ENCODE measurements around the gene ST6GALNAC4. TPM values are rescaled to one million over a fixed set of nuclear protein-coding genes. Genes with fewer than 3 reads are reported as not detected.

ST6GALNAC4 gene
- total RNA-seq, 4 donors from 2014 or later, result 16.7 to 66.1 (median 47.3) TPM

DNA sequence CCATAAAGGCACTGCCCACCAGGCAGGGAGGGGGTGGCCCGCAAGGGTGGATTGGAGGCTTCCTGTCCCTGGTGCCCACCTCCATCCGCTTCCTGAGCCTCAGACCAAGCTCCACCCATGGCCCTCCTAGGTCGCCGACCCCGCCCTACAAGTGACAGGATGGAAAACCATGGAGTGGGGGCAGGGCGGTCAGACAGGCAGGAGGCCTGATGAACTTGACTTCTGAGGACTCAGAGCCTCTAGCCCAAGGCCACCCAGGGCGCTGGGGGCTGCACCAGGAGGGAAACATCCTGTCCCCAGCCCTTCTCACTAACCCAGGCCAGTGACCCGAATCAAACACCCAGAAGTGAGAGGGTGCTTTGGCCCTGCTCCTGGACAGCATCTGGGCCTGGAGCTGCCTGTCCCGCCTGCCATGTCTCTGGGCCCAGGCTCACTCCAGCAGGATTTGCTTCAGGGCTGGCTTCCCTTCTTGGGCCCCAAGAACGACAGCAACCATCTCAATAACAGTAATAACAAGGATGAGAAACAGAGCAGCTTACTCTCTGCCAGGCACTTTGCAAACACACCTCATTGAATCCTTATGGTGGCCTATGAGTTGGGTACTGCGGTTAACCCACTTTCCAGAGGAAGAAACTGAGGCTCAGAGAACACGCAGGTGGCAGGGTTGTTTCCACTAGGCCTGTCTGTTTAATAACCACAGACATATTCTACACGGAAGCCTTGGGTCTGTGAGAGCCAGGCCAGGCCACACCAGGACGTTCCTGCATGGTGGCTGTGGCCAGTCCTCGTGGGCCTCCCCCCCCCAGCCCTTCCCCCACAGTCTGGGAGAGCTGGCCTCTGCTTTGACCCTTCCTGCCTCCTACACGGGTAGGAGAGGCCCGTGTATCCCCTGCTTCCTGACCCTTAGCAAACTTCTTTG lies 13.0 kb downstream of the ST6GALNAC4 start:
- DNase-seq, result peak; percentile 91
- TF ChIP-seq EP300 (IDR thresholded peaks at IDR 0.05; ENCODE audit: low read depth) (peak; percentile 4), POLR2A (IDR thresholded peaks at IDR 0.05) (peak; percentile 27), POLR2AphosphoS5 (IDR thresholded peaks at IDR 0.05) (peak; percentile 16 to 63 (median 38)), CTCF (IDR thresholded peaks at IDR 0.05) (no peak)
- Histone ChIP-seq H3K9me3 (no peaks in the 10 kb centered on the region), H3K27me3 (no peaks in the 10 kb centered on the region), H3K36me3 (no peaks in the 10 kb centered on the region), H3K4me3 (peak overlapping the region in 2 of 4 donors; percentile 1 to 40), H3K27ac (peak overlapping the region; percentile 76 to 89 (median 84)), H3K4me1 (peaks cover 46 to 81% (median 56%) of the 10 kb centered on the region in 4 donors)
- intact Hi-C loops (cut with DNase I; ENCODE audit: low total_unique reads) (no loop called here), in situ Hi-C loops (cut with MboI; ENCODE audit: low pct_ligation_motif_present in 1 of 4, low pct_unique_long_range_greater_than_20kb in 1 of 4, low sequenced_read_pairs in 3 of 4) (loop anchor here in 3 of 4 donors (25.0 kb wide), 2 partner anchors 117 to 317 kb away; partner anchors contain the start of genes CDK9 (in 1 of the 3) and SH2D3C (in 1 of the 3))
- 30 to 44% methylated on average over 2 to 15 of the region's 17 CpGs for WGBS, 2 donors (ENCODE audit: low coverage in 1 of 2)

DNA sequence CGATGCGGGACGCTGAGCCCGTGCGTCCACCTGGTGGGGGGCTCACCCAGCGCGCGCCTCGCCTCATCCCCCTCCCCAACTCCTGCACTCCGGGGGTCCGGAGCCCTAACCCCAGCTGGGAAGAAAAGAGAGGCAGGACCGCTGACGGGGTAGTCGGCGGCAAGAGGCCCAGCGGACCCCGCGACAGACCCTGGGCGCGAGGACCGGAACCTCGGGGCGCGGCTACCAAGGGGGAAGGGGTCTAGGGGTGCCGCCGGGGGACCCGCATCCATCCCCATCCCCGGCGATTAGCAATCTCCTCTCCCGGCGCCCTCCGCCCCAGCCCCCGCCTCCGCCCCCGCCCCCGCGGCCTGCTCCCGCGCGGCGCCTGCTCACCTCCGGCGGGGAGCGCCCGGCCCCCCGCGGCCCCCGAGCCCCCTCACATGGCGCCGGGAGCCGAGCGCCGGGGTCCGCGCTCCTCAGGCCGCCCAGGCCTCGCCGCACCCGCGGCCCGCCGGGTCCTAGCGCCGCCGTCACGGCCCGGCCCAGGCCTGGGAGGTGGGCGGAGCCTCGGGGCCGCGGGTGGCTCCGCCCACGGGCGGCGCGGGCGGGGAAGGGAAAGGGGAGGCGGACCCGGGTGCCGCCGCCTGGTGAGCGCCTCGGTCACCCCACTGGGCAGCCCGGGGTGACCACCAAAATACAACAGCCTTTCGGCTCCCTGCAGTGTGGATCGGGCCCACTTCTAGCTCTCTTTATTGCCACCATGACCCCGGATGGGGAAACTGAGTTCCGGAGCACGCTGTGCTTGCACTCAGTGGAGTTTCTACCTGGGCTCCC lies 17.5 kb downstream of the ST6GALNAC4 start, which contains the start of gene ST6GALNAC6:
ST6GALNAC6 (minus strand) TSS at position 476 of the 816 bp plus-strand sequence. CDS start 1,622 bp downstream, outside the sequence.
- Histone ChIP-seq H3K36me3 (peaks cover 0 to 18% (median 4%) of the 10 kb centered on the region in 4 donors), H3K4me3 (peak within 1 kb of the TSS; percentile 44 to 87 (median 80)), H3K9me3 (no peaks in the 10 kb centered on the region), H3K27ac (peak within 1 kb of the TSS; percentile 88 to 93 (median 90)), H3K27me3 (no peaks in the 10 kb centered on the region), H3K4me1 (peaks cover 25 to 71% (median 47%) of the 10 kb centered on the region in 4 donors)
- TF ChIP-seq POLR2AphosphoS5 (IDR thresholded peaks at IDR 0.05), result peak in 1 of 3 donors; percentile 11
- no peak for TF ChIP-seq EP300 (IDR thresholded peaks at IDR 0.05; ENCODE audit: low read depth)
- DNase-seq, result peak; percentile 79
- intact Hi-C loops (cut with DNase I; ENCODE audit: low total_unique reads) (no loop called here), in situ Hi-C loops (cut with MboI; ENCODE audit: low pct_ligation_motif_present in 1 of 4, low pct_unique_long_range_greater_than_20kb in 1 of 4, low sequenced_read_pairs in 3 of 4) (no loop called here)
- 0% methylated on average over 27 of the region's 89 CpGs; no CpG with 5 or more reads in 1 of the 2 donors for WGBS, 2 donors (ENCODE audit: low coverage in 1 of 2)

DNA sequence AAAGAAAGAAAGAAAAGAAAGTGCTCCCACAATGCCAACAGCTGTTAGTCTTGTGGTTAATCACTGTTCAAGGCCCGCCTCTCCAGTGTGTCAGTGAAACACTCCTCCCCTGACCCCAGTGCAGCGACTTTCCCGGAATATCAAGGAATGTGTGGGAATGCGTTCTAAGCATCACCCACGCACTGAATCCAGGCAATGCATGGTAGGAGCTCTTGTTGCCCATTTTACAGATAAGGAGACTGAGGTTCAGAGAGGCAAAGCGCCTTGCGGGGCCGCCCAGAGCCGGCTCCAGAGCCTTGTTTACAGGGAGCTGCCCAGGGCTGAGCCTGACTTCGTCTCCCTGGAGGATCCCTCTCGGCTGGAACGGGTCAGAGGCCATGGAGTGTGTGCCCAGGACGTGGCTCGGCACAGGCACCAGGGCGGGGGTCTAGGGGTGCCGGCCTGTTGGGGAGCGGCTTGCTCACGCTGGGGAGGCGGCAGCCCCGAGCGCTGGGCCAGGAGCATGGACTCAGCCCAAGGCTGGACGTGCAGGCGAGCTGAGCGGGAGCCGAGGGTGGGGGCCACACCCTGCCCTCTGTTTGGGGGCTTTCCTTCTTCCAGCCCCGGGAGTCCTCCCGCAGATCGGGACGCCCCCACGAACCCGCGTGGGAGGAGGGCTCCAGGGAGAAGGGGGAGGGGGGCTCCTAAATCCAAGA lies 18.3 kb downstream of the ST6GALNAC4 start:
- DNase-seq, result peak; percentile 40
- TF ChIP-seq POLR2AphosphoS5 (IDR thresholded peaks at IDR 0.05), result peak; percentile 40 to 55 (median 50)
- TF ChIP-seq POLR2A (IDR thresholded peaks at IDR 0.05), result no peak
- 6 to 7% methylated on average over 4 to 32 of the region's 32 CpGs for WGBS, 2 donors (ENCODE audit: low coverage in 1 of 2)

DNA sequence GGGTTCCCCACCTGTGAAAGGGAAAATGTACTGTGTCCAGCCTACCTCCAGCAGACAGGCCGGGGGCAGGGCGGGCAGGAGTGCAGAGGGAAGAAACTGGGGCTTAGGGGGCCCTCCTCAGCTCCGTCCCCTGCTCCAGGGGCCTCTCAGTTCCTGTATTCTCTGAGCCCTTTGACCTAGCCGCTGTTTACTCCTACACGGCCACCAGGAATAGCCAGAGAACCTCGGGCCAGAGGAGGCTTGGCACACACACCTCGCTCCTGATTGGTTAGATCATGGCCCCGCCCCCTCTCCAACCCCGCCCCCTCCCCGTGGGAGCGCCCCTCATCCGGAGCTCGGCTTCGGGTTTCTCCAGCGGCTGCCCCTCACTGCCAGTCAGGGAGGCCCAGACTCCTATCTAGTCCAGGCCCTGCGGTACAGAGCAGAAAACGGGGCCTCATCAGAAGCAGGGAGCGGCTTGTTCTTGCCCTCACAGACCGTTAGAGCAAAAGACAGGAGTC lies 19.6 kb downstream of the ST6GALNAC4 start:
- H3K27ac ChIP-seq, result peak overlapping the region; percentile 88 to 93 (median 90)
- peak overlapping the region in 1 of 4 donors; percentile 77 for H3K4me3 ChIP-seq
- peaks cover 0 to 8% of the 10 kb centered on the region in 2 donors for H3K9me3 ChIP-seq
- peaks cover 12 to 50% (median 34%) of the 10 kb centered on the region in 4 donors for H3K4me1 ChIP-seq
- in situ Hi-C loops (cut with MboI; ENCODE audit: low pct_ligation_motif_present in 1 of 4, low pct_unique_long_range_greater_than_20kb in 1 of 4, low sequenced_read_pairs in 3 of 4), result no loop called here
- peaks cover 0 to 37% (median 13%) of the 10 kb centered on the region in 4 donors for H3K36me3 ChIP-seq
- peak; percentile 74 for DNase-seq
- TF ChIP-seq POLR2A (IDR thresholded peaks at IDR 0.05) (peak; percentile 10), POLR2AphosphoS5 (IDR thresholded peaks at IDR 0.05) (no peak)
- WGBS, 2 donors (ENCODE audit: low coverage in 1 of 2), result 0 to 18% methylated on average over 1 to 12 of the region's 19 CpGs
- intact Hi-C loops (cut with DNase I; ENCODE audit: low total_unique reads), result no loop called here
- H3K27me3 ChIP-seq, result no peaks in the 10 kb centered on the region

More for the DNA sequence above, 18.3 kb downstream of the ST6GALNAC4 start:
- Histone ChIP-seq H3K27me3 (no peaks in the 10 kb centered on the region), H3K36me3 (peaks cover 0 to 26% (median 8%) of the 10 kb centered on the region in 4 donors), H3K27ac (peak overlapping the region; percentile 88 to 93 (median 90)), H3K9me3 (no peaks in the 10 kb centered on the region), H3K4me3 (peak overlapping the region; percentile 44 to 87 (median 80)), H3K4me1 (peaks cover 18 to 64% (median 40%) of the 10 kb centered on the region in 4 donors)
- in situ Hi-C loops (cut with MboI; ENCODE audit: low pct_ligation_motif_present in 1 of 4, low pct_unique_long_range_greater_than_20kb in 1 of 4, low sequenced_read_pairs in 3 of 4) (no loop called here), intact Hi-C loops (cut with DNase I; ENCODE audit: low total_unique reads) (no loop called here)

All from transverse colon (tissue), 4 donors.